Neutrophil (primary cell): ENCODE results near the gene PLPPR2.

Source experiments
- H3K27ac ChIP-seq: fragments of 200-600 bp; sonication (generic); 2 replicates; pipeline ENCODE4 v1.5.1; 2016; ENCODE audit warnings: mild to moderate bottlenecking, moderate library complexity
- H3K27me3 ChIP-seq: fragments of 200-600 bp; sonication (generic); 2 replicates; pipeline ENCODE4 v1.6.0; 2016; ENCODE audit warnings: mild to moderate bottlenecking
- H3K36me3 ChIP-seq: fragments of 200-600 bp; sonication (generic); 2 replicates; pipeline ENCODE4 v1.5.1; 2017
- H3K4me1 ChIP-seq, 2 experiments: fragments of 200-600 bp in 1 of 2; sonication (generic) in 1 of 2; 1 replicate in 1 of 2; 2 replicates in 1 of 2; pipeline versions ENCODE4 v1.5.1 to v1.6.1; 2013 to 2016; ENCODE audit warnings: low read depth in 1 of 2, low read length in 1 of 2, mild to moderate bottlenecking in 1 of 2, moderate library complexity in 1 of 2; ENCODE audit not compliant: control insufficient read depth in 1 of 2, insufficient read depth in 1 of 2
- H3K4me3 ChIP-seq, 2 experiments: fragments of 200-600 bp in 1 of 2; sonication (generic) in 1 of 2; 1 replicate in 1 of 2; 2 replicates in 1 of 2; pipeline ENCODE4 v1.5.1; 2013 to 2016; ENCODE audit warnings: low read depth in 1 of 2, low read length in 1 of 2, mild to moderate bottlenecking in 1 of 2, moderate library complexity in 1 of 2
- H3K9me3 ChIP-seq: fragments of 200-600 bp; sonication (generic); 2 replicates; pipeline ENCODE4 v1.5.1; 2016
- CTCF ChIP-seq: fragments of 200-600 bp; sonication (generic); IDR thresholded peaks from 2 replicates; pipeline ENCODE4 v1.5.1; 2016; ENCODE audit warnings: antibody characterized with exemption

Gene PLPPR2

GRCh38 chr19:11390933-11391680 is 35.9 kb downstream of the PLPPR2 start:
- no peak for TF ChIP-seq CTCF
- no peak overlapping the region for H3K4me3 ChIP-seq
- peaks cover 20 to 22% of the 10 kb centered on the region in 2 experiments for H3K4me1 ChIP-seq
- H3K27ac ChIP-seq, result no peak overlapping the region
- no peaks in the 10 kb centered on the region for H3K27me3 ChIP-seq
- no peaks in the 10 kb centered on the region for H3K9me3 ChIP-seq
- H3K36me3 ChIP-seq, result no peaks in the 10 kb centered on the region

- Histone ChIP-seq H3K4me3 (no peak overlapping the region), H3K27me3 (peaks cover 4% of the 10 kb centered on the region), H3K4me1 (peaks cover 4% of the 10 kb centered on the region in 2 experiments), H3K9me3 (no peaks in the 10 kb centered on the region), H3K36me3 (no peaks in the 10 kb centered on the region), H3K27ac (no peak overlapping the region)
- no peak for TF ChIP-seq CTCF
These were observed 41.9 kb downstream of the PLPPR2 start for GRCh38 chr19:11397089-11397610.

GRCh38 chr19:11399667-11400066 is 44.4 kb downstream of the PLPPR2 start:
- H3K4me1 ChIP-seq, result peaks cover 4% of the 10 kb centered on the region in 2 experiments
- no peak for TF ChIP-seq CTCF
- H3K4me3 ChIP-seq, result no peak overlapping the region
- no peak overlapping the region for H3K27ac ChIP-seq
- no peaks in the 10 kb centered on the region for H3K9me3 ChIP-seq
- H3K27me3 ChIP-seq, result peaks cover 4% of the 10 kb centered on the region
- H3K36me3 ChIP-seq, result no peaks in the 10 kb centered on the region

- Histone ChIP-seq H3K9me3 (no peaks in the 10 kb centered on the region), H3K4me3 (no peak overlapping the region), H3K36me3 (no peaks in the 10 kb centered on the region), H3K27me3 (peaks cover 13% of the 10 kb centered on the region), H3K4me1 (peaks cover under 1% of the 10 kb centered on the region in 2 experiments), H3K27ac (no peak overlapping the region)
- no peak for TF ChIP-seq CTCF
These were observed 45.6 kb downstream of the PLPPR2 start for GRCh38 chr19:11400798-11401197.

GRCh38 chr19:11401808-11402543 is 46.7 kb downstream of the PLPPR2 start:
- H3K36me3 ChIP-seq, result no peaks in the 10 kb centered on the region
- H3K4me1 ChIP-seq, result peaks cover 12 to 13% of the 10 kb centered on the region in 2 experiments
- no peak overlapping the region for H3K27ac ChIP-seq
- peaks cover 18% of the 10 kb centered on the region for H3K27me3 ChIP-seq
- H3K4me3 ChIP-seq, result no peak overlapping the region
- TF ChIP-seq CTCF, result no peak
- no peaks in the 10 kb centered on the region for H3K9me3 ChIP-seq
